Large intestine (tissue), 3 donors: ENCODE data around the gene DISP2. TPM values are rescaled to one million over a fixed set of nuclear protein-coding genes. Genes with fewer than 3 reads are reported as not detected.

ENCODE experiments used
- DNase-seq, 2 donors: peaks; one replicate each; pipeline versions ENCODE4 v3.0.0 to v3.0.0-alpha.2; 2013
- H3K27ac ChIP-seq: one replicate; pipeline ENCODE4 v1.5.1; 2013; ENCODE audit warnings: low read length
- H3K27me3 ChIP-seq: 2 replicates; pipeline ENCODE4 v1.6.1; 2013; ENCODE audit warnings: low read length; ENCODE audit not compliant: control insufficient read depth, insufficient read depth
- H3K36me3 ChIP-seq: 2 replicates; pipeline ENCODE4 v1.6.1; 2013; ENCODE audit warnings: low read length; ENCODE audit not compliant: control insufficient read depth, insufficient read depth
- H3K4me1 ChIP-seq: one replicate; pipeline ENCODE4 v1.6.1; 2013; ENCODE audit warnings: low read length; ENCODE audit not compliant: control insufficient read depth, insufficient read depth
- H3K4me3 ChIP-seq: one replicate; pipeline ENCODE4 v1.5.1; 2013; ENCODE audit warnings: low read length
- H3K9me3 ChIP-seq: one replicate; pipeline ENCODE4 v1.6.1; 2013; ENCODE audit warnings: mild to moderate bottlenecking, low read depth, low read length, moderate library complexity; ENCODE audit not compliant: control insufficient read depth
- WGBS: methylation state at CpG from one replicate; pipeline ENCODE4 v1.1.5; 2013; ENCODE audit warnings: low lambda C conversion rate; ENCODE audit not compliant: insufficient coverage; 5-methylcytosine and 5-hydroxymethylcytosine counted together
- polyA plus RNA-seq: library from polyadenylated mRNA; unstranded; fragments of 120-200 nt; gene quantifications from one replicate; pipeline ENCODE4 v1.2.1, GENCODE V29; 2013

DISP2 gene
- polyA plus RNA-seq, 1 donor: 4.6 TPM

DNA sequence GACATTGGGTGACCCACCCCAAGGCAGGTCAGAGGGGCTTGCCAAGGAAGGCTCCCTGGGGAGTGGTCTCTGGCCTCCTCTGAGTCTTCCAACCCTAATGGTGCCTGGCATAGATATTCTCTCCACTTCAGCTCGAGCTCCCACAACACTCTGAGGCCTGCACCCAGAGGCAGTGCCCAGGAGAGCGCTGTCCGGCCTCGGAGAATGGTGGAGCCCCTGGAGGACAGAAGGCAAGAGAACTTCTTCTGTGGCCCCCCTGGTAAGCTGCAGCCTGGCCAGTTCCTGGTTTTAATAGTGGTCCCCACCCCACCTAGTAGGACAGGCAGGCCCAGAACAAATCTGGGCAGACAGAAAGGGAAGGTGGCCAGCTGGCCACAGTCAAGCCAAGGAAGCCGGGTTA is 7.0 kb downstream of the DISP2 start:
- Histone ChIP-seq H3K27ac (no peak overlapping the region), H3K4me3 (no peak overlapping the region), H3K27me3 (no peaks in the 10 kb centered on the region), H3K4me1 (peaks cover 11% of the 10 kb centered on the region), H3K36me3 (no peaks in the 10 kb centered on the region), H3K9me3 (peaks cover 4% of the 10 kb centered on the region)
- no CpG with 5 or more reads among the region's 5 CpGs for WGBS
- DNase-seq: no peak

GRCh38 chr15:40365624-40366456 is 7.8 kb downstream of the DISP2 start:
- Histone ChIP-seq H3K4me1 (peaks cover 11% of the 10 kb centered on the region), H3K27ac (no peak overlapping the region), H3K9me3 (peaks cover 4% of the 10 kb centered on the region), H3K36me3 (no peaks in the 10 kb centered on the region), H3K4me3 (no peak overlapping the region), H3K27me3 (no peaks in the 10 kb centered on the region)
- no peak for DNase-seq
- no CpG with 5 or more reads among the region's 11 CpGs for WGBS

DNA sequence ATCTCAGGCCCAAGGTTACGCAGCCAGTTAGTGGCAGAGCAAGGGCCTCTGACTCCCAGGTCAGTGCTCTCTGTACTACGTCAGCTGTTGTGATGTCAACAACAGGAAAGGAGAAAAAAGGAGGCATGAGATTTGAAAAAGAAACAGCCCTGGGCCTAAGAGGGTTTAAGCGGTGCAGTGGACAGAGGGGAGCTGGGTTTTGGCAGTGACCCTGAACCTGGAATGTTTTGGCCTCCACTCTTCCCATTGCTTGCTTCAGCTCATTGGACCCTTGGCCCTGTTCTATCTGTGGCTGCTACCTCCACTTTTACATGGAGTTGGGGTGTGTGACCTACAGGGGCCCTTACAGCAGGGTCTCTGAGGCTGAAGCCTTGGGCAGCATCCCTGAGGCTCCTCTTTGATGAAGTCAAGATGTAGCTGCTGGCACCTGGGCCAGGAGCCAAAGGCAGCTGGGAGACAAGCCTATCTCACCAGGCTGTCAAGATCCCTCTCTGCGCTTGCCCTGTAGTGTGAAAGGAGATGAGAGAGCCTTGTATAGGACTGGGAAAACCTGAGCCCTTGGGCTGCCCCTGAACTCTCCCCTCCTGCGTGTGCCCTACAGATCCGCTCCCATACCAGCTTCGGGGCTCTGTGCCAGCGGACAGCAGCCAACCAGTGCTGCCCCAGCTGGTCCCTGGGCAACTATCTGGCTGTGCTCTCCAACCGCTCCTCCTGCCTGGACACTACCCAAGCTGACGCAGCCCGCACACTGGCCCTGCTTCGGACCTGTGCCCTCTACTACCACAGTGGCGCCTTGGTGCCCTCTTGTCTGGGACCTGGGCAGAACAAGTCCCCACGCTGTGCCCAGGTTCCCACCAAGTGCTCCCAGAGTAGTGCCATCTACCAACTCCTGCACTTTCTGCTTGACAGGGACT is 8.7 kb downstream of the DISP2 start:
- Histone ChIP-seq H3K36me3 (no peaks in the 10 kb centered on the region), H3K9me3 (peaks cover 4% of the 10 kb centered on the region), H3K27ac (no peak overlapping the region), H3K27me3 (no peaks in the 10 kb centered on the region), H3K4me1 (peaks cover 11% of the 10 kb centered on the region), H3K4me3 (no peak overlapping the region)
- no peak for DNase-seq
- WGBS: no CpG with 5 or more reads among the region's 14 CpGs

- no CpG with 5 or more reads among the region's 5 CpGs for WGBS
- peaks cover 4% of the 10 kb centered on the region for H3K9me3 ChIP-seq
- no peaks in the 10 kb centered on the region for H3K27me3 ChIP-seq
- DNase-seq: no peak
- H3K27ac ChIP-seq: no peak overlapping the region
- peaks cover 11% of the 10 kb centered on the region for H3K4me1 ChIP-seq
- no peak overlapping the region for H3K4me3 ChIP-seq
- H3K36me3 ChIP-seq: no peaks in the 10 kb centered on the region
Measured at GRCh38 chr15:40367371-40367685, 9.3 kb downstream of the DISP2 start.

GRCh38 chr15:40367686-40368611 is 9.9 kb downstream of the DISP2 start:
- Histone ChIP-seq H3K4me3 (peak overlapping the region; percentile 20), H3K9me3 (peaks cover 4% of the 10 kb centered on the region), H3K27ac (no peak overlapping the region), H3K36me3 (no peaks in the 10 kb centered on the region), H3K27me3 (no peaks in the 10 kb centered on the region), H3K4me1 (peaks cover 11% of the 10 kb centered on the region)
- DNase-seq: peak; percentile 89 to 93
- no CpG with 5 or more reads among the region's 91 CpGs for WGBS

GRCh38 chr15:40368719-40369473 is 10.9 kb downstream of the DISP2 start:
- Histone ChIP-seq H3K4me3 (no peak overlapping the region), H3K27ac (no peak overlapping the region), H3K4me1 (peaks cover 11% of the 10 kb centered on the region), H3K36me3 (no peaks in the 10 kb centered on the region), H3K9me3 (peaks cover 4% of the 10 kb centered on the region), H3K27me3 (no peaks in the 10 kb centered on the region)
- no peak for DNase-seq
- no CpG with 5 or more reads among the region's 24 CpGs for WGBS

DNA sequence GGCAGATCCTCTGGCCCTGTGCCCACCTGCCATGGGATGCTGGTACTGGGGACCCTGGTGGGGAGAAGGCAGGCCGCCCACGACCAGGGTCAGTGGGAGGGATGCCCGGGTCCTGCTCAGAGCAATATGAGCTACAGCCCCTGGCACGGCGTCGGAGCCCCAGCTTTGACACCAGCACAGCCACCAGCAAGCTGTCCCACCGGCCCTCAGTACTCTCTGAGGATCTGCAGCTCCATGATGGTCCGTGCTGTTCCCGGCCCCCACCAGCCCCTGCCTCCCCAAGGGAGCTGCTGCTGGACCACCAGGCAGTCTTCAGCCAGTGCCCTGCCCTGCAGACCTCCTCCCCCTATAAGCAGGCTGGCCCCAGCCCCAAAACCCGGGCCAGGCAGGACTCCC is 11.5 kb downstream of the DISP2 start:
- Histone ChIP-seq H3K4me3 (no peak overlapping the region), H3K27me3 (no peaks in the 10 kb centered on the region), H3K36me3 (no peaks in the 10 kb centered on the region), H3K27ac (no peak overlapping the region), H3K9me3 (peaks cover 4% of the 10 kb centered on the region), H3K4me1 (peaks cover 11% of the 10 kb centered on the region)
- no CpG with 5 or more reads among the region's 10 CpGs for WGBS
- no peak for DNase-seq

- Histone ChIP-seq H3K27me3 (no peaks in the 10 kb centered on the region), H3K4me1 (peaks cover 11% of the 10 kb centered on the region), H3K9me3 (peaks cover 4% of the 10 kb centered on the region), H3K4me3 (no peak overlapping the region), H3K27ac (no peak overlapping the region), H3K36me3 (no peaks in the 10 kb centered on the region)
- no peak for DNase-seq
- no CpG with 5 or more reads among the region's 13 CpGs for WGBS
Measured at GRCh38 chr15:40369971-40370370, 12.0 kb downstream of the DISP2 start.

DNA sequence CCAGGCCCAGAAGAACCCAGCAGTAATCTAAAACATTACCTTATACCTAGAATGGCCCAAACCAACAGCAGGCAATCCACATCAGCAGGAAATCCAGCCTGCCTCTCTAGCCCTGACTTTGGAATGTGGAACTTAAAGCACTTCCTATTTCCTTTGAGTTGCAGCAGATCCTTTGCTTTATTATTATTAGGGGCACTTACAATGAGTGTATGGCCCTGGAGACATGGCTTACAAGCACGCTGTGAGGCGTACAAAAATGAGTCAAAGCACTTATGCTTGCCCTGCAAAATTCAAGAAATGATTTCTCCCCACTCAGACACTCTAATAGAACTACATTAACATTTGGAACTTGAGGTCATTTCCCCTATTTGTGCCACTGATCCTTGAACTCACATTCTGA is 15.0 kb downstream of the DISP2 start:
- no CpG with 5 or more reads among the region's 2 CpGs for WGBS
- peaks cover 4% of the 10 kb centered on the region for H3K4me1 ChIP-seq
- no peak for DNase-seq
- no peak overlapping the region for H3K27ac ChIP-seq
- H3K9me3 ChIP-seq: peaks cover 4% of the 10 kb centered on the region
- H3K27me3 ChIP-seq: no peaks in the 10 kb centered on the region
- no peak overlapping the region for H3K4me3 ChIP-seq
- H3K36me3 ChIP-seq: no peaks in the 10 kb centered on the region
